GM18907 (cell line): ENCODE measurements around the gene PVR.
"Not testable (repeated sequence)": the region's sequence is repeated elsewhere in the genome, so short reads cannot be mapped to it uniquely, and the experiment has no call there.

Source experiments
- ATAC-seq: cut with Tn5 transposase; IDR thresholded peaks from one replicate; pipeline ENCODE4 v1.9.1; 2021; ENCODE audit warnings: mild to moderate bottlenecking, moderate library complexity; ENCODE audit not compliant: unreplicated experiment

The PVR gene, protein sequence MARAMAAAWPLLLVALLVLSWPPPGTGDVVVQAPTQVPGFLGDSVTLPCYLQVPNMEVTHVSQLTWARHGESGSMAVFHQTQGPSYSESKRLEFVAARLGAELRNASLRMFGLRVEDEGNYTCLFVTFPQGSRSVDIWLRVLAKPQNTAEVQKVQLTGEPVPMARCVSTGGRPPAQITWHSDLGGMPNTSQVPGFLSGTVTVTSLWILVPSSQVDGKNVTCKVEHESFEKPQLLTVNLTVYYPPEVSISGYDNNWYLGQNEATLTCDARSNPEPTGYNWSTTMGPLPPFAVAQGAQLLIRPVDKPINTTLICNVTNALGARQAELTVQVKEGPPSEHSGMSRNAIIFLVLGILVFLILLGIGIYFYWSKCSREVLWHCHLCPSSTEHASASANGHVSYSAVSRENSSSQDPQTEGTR

DNA sequence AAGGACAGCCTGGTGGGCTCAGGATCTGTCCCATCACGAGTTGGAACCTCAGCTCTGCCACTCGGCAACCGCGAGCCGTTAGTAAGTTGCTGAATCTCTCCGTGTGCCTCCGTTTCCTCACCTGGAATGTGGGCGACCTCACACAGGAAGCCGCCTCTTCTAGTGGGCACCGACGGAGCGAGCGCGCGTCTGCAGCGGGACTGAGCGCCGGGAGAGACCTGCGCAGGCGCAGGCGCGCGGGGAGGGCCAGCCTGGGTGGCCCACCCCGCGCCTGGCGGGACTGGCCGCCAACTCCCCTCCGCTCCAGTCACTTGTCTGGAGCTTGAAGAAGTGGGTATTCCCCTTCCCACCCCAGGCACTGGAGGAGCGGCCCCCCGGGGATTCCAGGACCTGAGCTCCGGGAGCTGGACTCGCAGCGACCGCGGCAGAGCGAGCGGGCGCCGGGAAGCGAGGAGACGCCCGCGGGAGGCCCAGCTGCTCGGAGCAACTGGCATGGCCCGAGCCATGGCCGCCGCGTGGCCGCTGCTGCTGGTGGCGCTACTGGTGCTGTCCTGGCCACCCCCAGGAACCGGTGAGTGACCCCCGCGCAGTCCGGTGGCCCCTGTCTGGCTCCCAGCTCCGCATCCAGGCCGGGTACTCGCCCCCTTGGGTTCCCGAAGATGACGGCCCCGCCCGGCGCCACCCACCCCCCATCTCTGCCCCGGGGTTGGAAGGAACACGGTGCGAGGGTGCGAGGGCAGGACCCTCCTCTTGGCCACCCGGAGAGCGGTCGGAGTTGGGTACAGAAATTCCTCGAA is at the start of gene PVR:
Gene PVR (plus strand): TSS at position 306 of the 797 bp plus-strand sequence. CDS start 187 bp downstream, at position 493.
- ATAC-seq: no peak

DNA sequence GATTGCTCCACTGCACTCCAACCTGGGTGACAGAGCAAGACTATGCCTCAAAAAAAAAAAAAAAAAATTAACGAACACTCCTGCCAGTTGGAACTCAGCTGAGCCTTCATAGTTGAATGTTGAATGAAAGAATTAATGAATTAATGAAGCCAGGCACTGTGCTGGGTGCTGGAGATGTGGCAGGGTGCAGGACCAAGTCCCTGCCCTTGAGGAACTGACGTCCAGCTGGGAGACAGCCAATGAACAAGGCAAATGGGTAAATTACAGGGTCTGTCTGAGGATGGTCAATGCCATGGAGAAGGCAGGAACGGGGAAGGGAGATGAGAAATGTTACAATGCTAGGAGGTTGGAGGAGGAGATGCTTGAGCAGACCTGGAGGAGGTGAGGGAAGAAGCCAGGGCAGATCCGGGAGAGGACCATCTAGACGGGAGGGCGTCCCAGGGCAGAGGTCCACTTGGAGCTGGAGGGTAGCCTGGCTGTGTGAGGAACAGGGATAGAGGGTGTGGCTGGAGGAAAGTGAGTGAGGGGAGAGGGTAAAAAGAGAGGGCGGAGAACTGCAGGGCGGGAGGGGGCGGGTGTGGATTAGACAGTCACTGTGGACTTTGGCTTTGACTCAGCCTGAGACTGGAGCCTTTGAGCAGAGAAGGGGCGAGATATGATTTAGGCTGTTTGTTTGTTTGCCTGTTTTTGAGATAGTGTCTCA is 47.1 kb upstream of the PVR start:
- no peak for ATAC-seq

DNA sequence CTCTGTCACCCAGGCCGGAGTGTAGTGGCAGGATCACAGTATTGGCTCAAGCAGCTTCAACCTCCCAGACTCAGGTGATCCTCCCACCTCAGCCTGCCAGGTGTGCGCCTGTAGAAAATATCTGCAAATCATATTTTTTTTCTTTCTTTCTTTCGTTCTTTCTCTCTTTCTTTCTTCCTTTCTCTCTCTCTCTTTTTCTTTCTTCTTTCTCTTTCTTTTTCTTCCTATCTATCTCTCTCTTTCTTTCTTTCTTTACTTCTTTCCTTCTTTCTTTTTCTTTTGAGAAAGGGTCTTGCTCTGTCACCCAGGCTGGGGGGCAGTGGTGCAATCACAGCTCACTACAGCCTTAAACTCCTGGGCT is 46.6 kb upstream of the PVR start:
- no peak for ATAC-seq

DNA sequence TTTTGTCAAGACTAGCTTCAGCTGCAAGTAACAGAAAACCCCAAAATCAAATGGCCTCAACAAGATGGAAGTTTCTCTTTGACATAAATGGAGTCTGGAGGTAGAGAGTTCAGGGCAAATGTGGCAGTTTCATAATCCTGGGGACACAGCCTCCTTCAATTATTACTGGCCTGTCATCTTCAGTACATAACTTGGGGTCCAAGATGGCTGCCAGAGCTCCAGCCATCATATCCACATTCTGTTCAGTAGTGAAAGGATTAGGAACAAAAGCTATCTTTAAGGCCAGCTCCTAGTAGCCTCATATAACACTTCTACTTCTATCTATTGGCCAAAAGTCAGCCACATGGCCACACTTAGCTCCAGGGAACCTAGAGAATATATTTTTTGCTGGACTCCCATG is 45.4 kb upstream of the PVR start:
- no peak for ATAC-seq

DNA sequence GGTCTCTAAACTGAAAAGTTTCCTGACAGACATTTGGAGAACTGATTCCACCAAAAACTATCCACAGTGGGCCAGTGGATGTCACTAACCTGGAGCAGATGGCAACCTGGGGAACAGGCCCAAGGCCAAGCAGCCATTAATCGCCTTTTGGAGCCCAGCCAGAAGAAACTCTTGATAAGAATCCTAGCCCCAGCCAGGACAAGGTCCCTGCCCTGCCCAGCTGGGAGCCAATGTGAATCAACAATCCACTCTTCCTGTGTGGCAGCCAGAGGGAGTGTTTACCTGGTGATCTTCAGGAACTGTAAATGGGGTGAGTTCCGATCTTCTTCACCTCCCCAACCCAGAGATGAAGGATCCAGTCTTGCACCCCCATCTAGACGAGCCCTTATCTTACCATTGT is 44.8 kb upstream of the PVR start:
- no peak for ATAC-seq

DNA sequence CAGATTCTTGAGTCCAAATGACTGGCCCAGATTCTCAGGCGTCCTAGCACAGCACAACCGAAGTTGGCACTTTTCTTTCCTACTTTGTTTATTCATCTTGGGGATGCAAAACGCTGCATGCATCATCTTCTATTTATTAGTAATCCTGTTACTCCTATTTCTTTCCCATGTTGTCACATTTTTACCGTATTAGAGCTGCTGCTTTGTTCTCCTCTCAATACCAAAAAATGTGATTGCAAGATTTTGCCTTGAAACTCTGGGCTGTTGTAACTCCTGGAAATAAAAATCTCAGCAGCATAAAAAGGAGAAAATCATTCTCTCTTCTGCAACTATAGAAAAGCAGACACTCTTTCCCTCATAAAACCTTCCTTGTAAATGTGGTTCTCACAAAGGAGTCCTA is 43.2 kb upstream of the PVR start:
- ATAC-seq: no peak

DNA sequence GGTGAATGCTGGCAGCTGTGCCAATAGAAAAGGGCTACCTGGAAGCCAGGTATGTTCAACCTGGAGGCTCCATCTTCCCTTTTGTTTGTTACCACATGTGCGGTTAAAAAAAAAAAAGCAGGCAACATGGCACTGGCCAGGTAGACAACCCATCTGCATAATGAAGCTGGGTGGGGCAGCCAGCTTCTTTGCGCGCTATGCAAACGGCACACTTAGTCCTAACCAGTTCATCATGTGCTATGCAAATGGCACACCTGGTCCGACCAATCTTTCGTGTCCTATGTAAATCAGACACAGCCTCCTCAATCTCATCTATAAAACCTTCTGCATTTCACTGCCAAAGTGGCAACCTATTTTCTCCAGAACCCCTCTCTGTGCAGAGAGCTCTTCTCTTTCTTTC is 41.6 kb upstream of the PVR start:
- no peak for ATAC-seq

DNA sequence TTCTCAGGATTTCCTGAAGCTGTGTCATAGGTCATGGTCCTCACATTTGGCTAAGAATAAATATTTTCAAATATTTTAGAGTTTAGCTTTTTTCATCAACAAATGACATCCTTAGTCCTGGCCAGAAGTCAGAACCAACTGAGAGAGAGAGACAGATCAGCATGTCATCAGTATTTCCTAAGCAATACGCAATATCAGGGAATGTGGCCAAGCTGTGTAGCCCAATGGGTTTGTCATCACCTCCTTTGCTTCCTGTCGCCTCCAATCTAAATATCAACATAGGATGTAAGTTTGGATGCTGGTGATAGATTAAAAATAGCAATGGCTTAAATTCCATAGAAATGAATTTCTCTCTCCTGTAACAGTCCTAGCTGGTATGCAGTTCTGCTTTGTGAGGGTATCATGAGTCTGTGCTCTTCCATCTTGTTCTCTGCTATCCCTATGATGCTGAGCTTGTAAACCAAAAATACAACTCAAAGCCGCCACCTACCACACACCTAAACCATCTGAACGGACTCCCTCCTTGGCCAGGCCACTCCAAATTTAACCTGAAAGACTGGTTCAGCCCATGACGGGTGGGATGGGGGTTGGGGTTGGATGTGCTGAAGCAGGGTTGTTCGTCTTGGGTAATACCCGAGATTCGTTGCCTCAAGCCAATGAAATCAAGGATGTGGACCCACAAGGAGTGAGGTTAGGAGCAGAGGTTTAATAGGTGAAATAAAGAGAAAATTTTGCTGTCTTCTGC is 40.3 kb upstream of the PVR start:
- ATAC-seq: no peak

DNA sequence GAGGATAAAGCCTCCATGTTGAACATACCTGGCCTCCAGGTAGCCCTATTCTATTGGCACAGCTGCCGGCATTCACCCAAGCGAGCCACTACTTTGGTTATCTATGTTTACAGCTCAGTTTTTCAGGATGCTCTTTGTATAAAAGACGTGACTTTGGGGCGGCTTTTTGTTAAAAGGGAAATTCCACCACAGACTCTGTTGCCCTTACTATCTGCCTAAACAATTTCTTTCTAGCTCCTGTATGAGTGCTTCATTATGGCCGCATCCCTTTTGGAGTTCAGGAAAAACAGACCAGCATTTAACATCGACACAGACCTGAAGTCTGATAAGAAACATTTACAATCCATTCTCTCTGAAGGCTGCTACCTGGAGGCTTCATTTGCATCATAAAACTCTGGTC is 39.5 kb upstream of the PVR start:
- ATAC-seq: no peak

DNA sequence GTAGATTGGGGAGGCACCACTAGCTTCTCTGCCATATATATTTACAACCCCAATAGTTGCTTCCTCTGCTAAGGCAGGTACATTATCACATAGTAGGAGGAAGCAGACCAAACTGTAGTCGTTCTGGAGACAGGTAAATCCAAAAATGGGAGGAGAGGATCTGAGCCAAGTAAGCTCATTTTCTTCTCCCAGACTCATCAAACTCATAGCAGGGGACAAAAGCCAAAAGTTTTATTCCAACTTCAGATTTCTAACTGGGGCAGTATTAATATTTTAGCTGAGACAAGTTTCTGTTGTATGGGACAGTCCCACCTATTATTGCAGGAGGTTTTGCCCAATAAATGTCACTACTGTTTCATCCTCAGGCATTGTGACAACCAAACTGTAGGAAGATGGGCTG is 38.2 kb upstream of the PVR start:
- no peak for ATAC-seq

DNA sequence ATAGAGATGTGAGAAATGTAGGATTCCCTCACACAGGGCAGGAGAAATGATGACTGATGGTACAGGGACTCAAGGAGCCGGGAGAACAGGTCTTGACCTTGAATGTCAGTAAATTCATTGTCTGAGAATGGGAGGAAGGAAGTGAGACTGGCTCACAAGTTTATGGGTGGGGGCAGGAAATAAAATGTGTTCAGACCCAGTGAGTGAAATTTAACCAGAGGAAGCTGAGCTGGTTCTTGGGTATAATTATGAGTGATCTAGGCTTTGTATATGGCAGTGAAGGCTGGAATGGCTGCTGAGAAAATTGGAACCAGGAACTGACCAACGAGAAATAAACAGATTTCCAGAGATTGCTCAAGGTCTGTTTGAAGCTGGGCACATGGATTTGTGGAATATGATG is 36.7 kb upstream of the PVR start:
- no peak for ATAC-seq

DNA sequence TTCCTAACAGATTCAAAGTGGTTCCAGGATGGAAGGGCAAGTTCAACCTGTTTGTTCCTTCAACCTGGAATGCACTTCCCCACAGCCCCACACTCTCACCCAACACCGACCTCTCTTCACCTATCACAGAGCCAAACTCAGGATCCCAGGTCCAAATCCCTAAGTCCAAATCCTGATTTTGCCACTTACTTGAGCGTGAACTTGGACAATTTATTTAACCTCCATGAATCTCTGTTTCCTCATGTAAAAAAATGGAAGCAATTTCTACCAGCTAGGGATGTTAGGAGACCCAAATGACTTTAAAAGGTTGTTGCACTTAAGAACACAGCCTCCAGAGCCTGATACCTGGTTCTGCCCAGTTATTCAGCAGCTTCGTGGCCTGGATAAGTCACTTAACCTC is 35.8 kb upstream of the PVR start:
- ATAC-seq: no peak

DNA sequence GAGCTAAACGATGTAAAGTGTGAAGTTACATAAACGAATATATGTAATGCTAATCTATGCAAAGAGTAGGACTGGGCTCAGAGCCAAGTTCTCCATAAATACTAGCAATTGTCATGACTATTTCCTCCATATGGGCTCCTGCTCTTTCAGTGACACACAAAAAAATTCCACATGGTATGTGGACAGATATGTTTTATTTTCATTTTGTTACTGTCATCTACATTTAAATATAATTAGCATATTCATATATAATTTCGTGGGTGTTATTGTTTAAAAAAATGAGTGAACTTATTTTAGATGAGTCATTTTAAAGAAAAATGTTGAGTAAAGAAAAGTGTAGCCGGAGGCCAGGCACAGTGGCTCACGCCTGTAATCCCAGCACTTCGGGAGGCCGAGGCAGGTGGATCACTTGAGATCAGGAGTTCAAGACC is 35.3 kb upstream of the PVR start:
- ATAC-seq: no peak

DNA sequence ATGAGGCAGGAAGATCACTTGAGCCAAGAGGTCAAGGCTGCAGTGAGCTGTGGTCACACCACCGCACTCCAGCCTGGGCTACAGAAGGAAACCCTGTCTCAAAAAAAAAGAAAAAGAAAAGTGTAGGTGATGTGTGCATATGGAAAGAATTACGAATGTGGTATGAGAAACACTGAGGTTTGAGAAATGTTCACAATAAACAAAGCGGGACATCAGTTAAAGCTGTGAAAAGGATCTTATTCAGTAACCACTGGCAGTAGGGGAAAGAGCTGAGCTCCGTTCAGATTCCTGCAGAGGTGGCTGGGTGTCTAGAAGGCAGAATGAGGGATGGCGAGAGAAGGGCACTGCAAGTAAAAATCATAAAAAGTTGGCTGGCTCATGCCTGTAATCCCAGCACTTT is 34.5 kb upstream of the PVR start:
- ATAC-seq: no peak

DNA sequence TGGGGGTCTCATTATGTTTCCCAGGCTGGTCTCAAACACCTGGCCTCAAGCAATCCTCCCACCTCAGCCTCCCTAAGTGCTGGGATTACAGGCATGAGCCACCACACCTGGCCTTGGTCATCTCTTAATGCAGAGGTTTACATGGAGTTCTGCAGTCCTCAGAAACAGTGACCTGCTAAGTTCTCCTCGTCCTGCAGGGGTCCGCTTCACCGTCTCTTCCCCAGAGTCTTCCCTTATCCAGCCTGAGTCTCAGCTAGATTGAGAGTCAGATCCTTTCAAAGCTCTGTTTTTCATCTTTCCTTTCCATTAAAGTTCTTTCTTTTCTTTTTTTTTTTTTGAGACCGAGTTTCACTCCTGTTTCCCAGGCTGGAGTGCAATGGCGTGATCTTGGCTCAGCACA is 33.2 kb upstream of the PVR start:
- ATAC-seq: not testable (repeated sequence)

DNA sequence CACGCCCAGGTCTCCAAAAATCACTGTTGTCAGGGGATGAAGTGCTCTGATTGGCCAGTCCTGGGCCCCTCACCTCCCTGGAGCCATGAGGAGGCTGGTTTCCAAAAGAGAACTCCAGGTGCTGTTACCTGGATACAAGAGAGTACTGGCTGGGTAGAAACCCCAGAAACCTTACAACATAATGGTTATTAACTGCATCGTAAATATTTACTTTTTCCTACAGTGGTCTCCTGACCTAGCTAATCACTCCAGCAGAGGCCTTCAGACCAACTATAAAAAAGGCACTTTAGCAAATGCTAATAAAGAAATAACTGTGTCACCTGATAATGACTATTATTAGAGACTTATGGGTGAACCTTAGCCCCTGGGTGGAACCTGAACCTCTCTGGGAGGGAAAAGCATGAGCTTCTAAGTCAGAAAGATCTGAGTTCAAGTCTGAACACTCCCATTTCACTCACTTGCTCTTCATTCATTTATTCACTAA is 31.9 kb upstream of the PVR start:
- ATAC-seq: no peak

DNA sequence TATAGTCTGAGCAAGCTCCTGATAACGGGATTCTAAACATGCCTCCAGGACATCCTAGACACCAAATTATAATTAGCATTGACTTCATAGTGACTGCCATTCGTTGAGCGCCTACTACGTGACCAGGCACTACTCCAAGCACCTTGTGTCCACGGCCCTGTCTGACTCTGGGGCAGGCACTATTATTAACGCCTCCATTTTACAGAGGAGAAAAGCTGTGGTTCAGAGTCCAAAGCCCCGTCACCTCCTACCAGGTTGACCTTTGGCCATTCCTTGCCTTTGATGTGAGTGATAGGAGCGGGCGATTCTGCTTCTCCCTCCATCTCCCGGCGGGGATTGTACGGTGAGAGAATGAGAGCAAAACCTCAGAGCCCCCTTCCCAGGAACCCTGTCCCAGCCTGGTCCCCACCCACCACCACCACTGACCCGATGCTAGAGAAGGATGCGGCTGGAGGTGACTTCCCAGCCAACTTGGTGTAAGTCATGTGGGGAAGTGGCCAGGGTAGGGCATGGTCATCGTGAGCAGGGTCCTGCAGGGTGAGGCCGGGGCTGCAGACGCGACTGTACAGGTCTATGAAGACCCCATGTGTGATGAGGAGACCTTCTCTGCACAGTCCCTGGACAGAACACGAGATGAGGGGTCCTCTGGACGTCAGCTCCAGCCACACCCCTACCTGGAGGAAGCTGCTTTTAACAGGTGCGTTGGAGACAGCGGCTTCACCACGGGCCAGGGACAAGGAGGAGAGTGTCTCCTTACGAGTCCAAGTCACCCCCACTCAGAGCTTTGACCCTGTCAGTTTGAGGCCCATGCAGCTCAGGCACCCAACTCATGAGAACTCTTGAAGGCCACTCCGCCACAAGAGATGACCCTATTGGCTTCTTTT is 30.2 kb upstream of the PVR start, which contains the start of gene IGSF23:
Gene IGSF23 (plus strand): TSS at position 269 of the 884 bp plus-strand sequence. CDS start 83 bp downstream, at position 352.
- ATAC-seq: no peak

DNA sequence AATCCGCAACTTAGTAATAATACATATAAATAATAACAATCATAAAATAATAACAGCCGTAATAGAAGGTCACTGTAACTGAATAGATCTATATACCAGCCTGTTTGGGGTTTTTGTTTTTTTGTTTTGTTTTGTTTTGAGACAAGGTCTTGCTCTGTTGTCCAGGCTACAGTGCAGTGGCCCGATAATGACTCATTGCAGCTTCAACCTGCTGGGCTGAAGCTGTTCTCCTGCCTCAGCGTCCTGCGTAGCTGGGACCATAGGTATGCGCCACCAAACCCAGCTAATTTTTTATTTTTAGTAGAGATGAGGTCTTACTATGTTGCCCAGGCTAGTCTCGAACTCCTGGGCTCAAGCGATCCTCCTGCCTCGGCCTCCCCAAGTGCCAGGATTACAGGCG is 29.4 kb upstream of the PVR start:
- ATAC-seq: no peak

DNA sequence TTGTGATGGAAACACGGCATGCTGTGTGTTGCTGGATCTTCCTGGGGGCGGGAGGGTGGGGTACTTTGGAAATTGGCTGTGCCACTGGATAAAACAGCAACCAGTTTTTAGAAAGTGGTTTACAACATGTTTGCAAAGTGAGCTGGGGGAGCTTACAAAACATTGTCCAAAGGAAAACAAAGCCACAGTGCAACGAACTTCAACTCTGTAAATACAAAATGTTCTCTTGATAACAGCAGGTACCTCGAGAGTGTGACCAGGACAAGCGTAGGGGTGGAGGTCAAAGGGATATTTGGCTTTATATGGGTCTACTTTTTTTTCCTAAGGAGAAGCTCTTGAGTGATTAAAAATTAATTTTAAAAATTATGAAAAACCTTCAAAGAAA is 27.9 kb upstream of the PVR start:
- ATAC-seq: no peak
